H9 (cell line): ENCODE measurements around the gene ARHGEF39. TPM values are rescaled to one million over a fixed set of nuclear protein-coding genes. Genes with fewer than 3 reads are reported as not detected.

Source experiments
- DNase-seq: peaks from one replicate; pipeline ENCODE4 v3.0.0-alpha.2; 2017
- H2AFZ ChIP-seq: one replicate; pipeline ENCODE4 v1.6.1; 2013; ENCODE audit warnings: mild to moderate bottlenecking, low read length, control low read depth, moderate library complexity
- H2AK5ac ChIP-seq: 2 replicates; pipeline ENCODE4 v1.6.1; 2013; ENCODE audit warnings: low read length, control low read depth, mixed read lengths; ENCODE audit not compliant: insufficient read length
- H2BK120ac ChIP-seq: one replicate; pipeline ENCODE4 v1.6.1; 2013; ENCODE audit warnings: low read depth, mild to moderate bottlenecking, low read length, control low read depth, inconsistent platforms; ENCODE audit not compliant: poor library complexity, severe bottlenecking
- H2BK12ac ChIP-seq: 2 replicates; pipeline ENCODE4 v1.6.1; 2013; ENCODE audit warnings: low read length, control low read depth, mixed read lengths, low read depth; ENCODE audit not compliant: insufficient read length
- H2BK15ac ChIP-seq: 2 replicates; pipeline ENCODE4 v1.6.1; 2013; ENCODE audit warnings: low read depth, low read length, control low read depth
- H2BK20ac ChIP-seq: one replicate; pipeline ENCODE4 v1.6.1; 2013; ENCODE audit warnings: low read depth, mild to moderate bottlenecking, low read length, control low read depth, inconsistent platforms; ENCODE audit not compliant: poor library complexity, severe bottlenecking
- H2BK5ac ChIP-seq: 2 replicates; pipeline ENCODE4 v1.6.1; 2013; ENCODE audit warnings: low read length, control low read depth, mixed read lengths; ENCODE audit not compliant: insufficient read length
- H3K14ac ChIP-seq: 2 replicates; pipeline ENCODE4 v1.6.1; 2013; ENCODE audit warnings: low read length, control low read depth; ENCODE audit not compliant: insufficient read depth
- H3K18ac ChIP-seq: 2 replicates; pipeline ENCODE4 v1.6.1; 2013; ENCODE audit warnings: low read depth, mild to moderate bottlenecking, mixed read lengths, low read length, control low read depth; ENCODE audit not compliant: insufficient read length
- H3K23ac ChIP-seq: 2 replicates; pipeline ENCODE4 v1.6.1; 2013; ENCODE audit warnings: low read length, control low read depth, mixed read lengths, low read depth; ENCODE audit not compliant: insufficient read length
- H3K23me2 ChIP-seq: 2 replicates; pipeline ENCODE4 v1.6.1; 2013; ENCODE audit warnings: low read depth, mild to moderate bottlenecking, mixed read lengths, low read length, control low read depth; ENCODE audit not compliant: insufficient read length, poor library complexity, severe bottlenecking
- H3K27ac ChIP-seq: 2 replicates; pipeline ENCODE4 v1.5.1; 2013; ENCODE audit warnings: low read length, control low read depth, mixed read lengths, low read depth; ENCODE audit not compliant: insufficient read length
- H3K27me3 ChIP-seq: 2 replicates; pipeline ENCODE4 v1.6.1; 2013; ENCODE audit warnings: low read length, control low read depth, inconsistent platforms; ENCODE audit not compliant: insufficient read depth
- H3K4ac ChIP-seq: 2 replicates; pipeline ENCODE4 v1.6.1; 2013; ENCODE audit warnings: low read depth, mild to moderate bottlenecking, control low read depth, inconsistent platforms, low read length, moderate library complexity
- H3K4me1 ChIP-seq: 2 replicates; pipeline ENCODE4 v1.6.1; 2013; ENCODE audit warnings: low read length, control low read depth, inconsistent platforms; ENCODE audit not compliant: insufficient read depth
- H3K4me2 ChIP-seq: 2 replicates; pipeline ENCODE4 v1.6.1; 2013; ENCODE audit warnings: low read length, control low read depth, mixed read lengths; ENCODE audit not compliant: insufficient read length, insufficient read depth
- H3K56ac ChIP-seq: 2 replicates; pipeline ENCODE4 v1.6.1; 2013; ENCODE audit warnings: low read depth, mild to moderate bottlenecking, mixed read lengths, low read length, control low read depth; ENCODE audit not compliant: insufficient read length
- H3K79me1 ChIP-seq: 2 replicates; pipeline ENCODE4 v1.6.1; 2013; ENCODE audit warnings: low read depth, mild to moderate bottlenecking, moderate library complexity, low read length, control low read depth, inconsistent platforms; ENCODE audit not compliant: insufficient read depth, poor library complexity, severe bottlenecking
- H3K79me2 ChIP-seq: 2 replicates; pipeline ENCODE4 v1.6.1; 2013; ENCODE audit warnings: low read length, control low read depth, inconsistent platforms; ENCODE audit not compliant: insufficient read depth
- H3K9ac ChIP-seq: 2 replicates; pipeline ENCODE4 v1.6.1; 2013; ENCODE audit warnings: low read length, control low read depth, mixed read lengths; ENCODE audit not compliant: insufficient read length; ENCODE audit errors: extremely low read depth
- H3K9me3 ChIP-seq: one replicate; pipeline ENCODE4 v1.6.1; 2013; ENCODE audit warnings: low read depth, low read length, inconsistent platforms; ENCODE audit not compliant: control insufficient read depth
- H3T11ph ChIP-seq: one replicate; pipeline ENCODE4 v1.6.1; 2013; ENCODE audit warnings: mild to moderate bottlenecking, low read length, control low read depth, inconsistent platforms
- H4K20me1 ChIP-seq: one replicate; pipeline ENCODE4 v1.6.1; 2013; ENCODE audit not compliant: control insufficient read depth, insufficient read length, insufficient read depth
- H4K5ac ChIP-seq: 2 replicates; pipeline ENCODE4 v1.6.1; 2013; ENCODE audit warnings: low read depth, mild to moderate bottlenecking, mixed read lengths, low read length, control low read depth; ENCODE audit not compliant: insufficient read length
- H4K8ac ChIP-seq: replicated peaks from 2 replicates; pipeline ENCODE4 v1.6.1; 2013; ENCODE audit warnings: low read length, control low read depth, mixed read lengths, low read depth; ENCODE audit not compliant: insufficient read length
- H4K91ac ChIP-seq: 2 replicates; pipeline ENCODE4 v1.6.1; 2013; ENCODE audit warnings: low read depth, mild to moderate bottlenecking, moderate library complexity, mixed read lengths, low read length, control low read depth; ENCODE audit not compliant: insufficient read length
- H3K27ac Mint-ChIP-seq, 3 experiments: 2 replicates in 2 of 3; 3 replicates in 1 of 3; pipeline ENCODE4 v1.8.0; 2020 to 2021; ENCODE audit warnings: mixed read lengths in 3 of 3, mild to moderate bottlenecking in 1 of 3, moderate library complexity in 1 of 3
- H3K27me3 Mint-ChIP-seq: 2 replicates; pipeline ENCODE4 v1.8.0; 2021; ENCODE audit warnings: low read depth, mild to moderate bottlenecking, moderate library complexity, mixed read lengths
- H3K36me3 Mint-ChIP-seq, 3 experiments: 2 replicates in 2 of 3; 3 replicates in 1 of 3; pipeline ENCODE4 v1.8.0; 2020 to 2021; ENCODE audit warnings: low read depth in 3 of 3, mixed read lengths in 3 of 3; ENCODE audit not compliant: insufficient read depth in 1 of 3
- H3K4me1 Mint-ChIP-seq, 2 experiments: 2 replicates each; pipeline ENCODE4 v1.8.0; 2020; ENCODE audit warnings: mixed read lengths in 2 of 2
- H3K4me3 Mint-ChIP-seq, 2 experiments: 2 replicates in 1 of 2; 3 replicates in 1 of 2; pipeline ENCODE4 v1.8.0; 2020 to 2021; ENCODE audit warnings: mild to moderate bottlenecking in 2 of 2, mixed read lengths in 2 of 2, moderate library complexity in 1 of 2
- H3K9me3 Mint-ChIP-seq, 2 experiments: 2 replicates in 1 of 2; 3 replicates in 1 of 2; pipeline ENCODE4 v1.8.0; 2020; ENCODE audit warnings: mild to moderate bottlenecking in 2 of 2, mixed read lengths in 2 of 2, moderate library complexity in 1 of 2
- CTCF ChIP-seq: fragments of 200-600 bp; sonication (generic); conservative IDR thresholded peaks from 3 replicates; pipeline ENCODE4 v1.8.0; 2021; ENCODE audit warnings: antibody characterized with exemption, mild to moderate bottlenecking
- WGBS: extraction: QIAGEN DNeasy Blood & Tissue Kit; methylation state at CpG from one replicate; pipeline ENCODE4 v1.1.7; 2013; ENCODE audit warnings: missing lambda C conversion rate, low lambda C conversion rate, mixed read lengths; ENCODE audit not compliant: insufficient read length; ENCODE audit errors: extremely low coverage; 5-methylcytosine and 5-hydroxymethylcytosine counted together
- total RNA-seq: library from RNA; stranded (reverse); gene quantifications from 2 replicates; pipeline ENCODE4 v1.2.1, GENCODE V29; 2021

The ARHGEF39 gene
- total RNA-seq, 1 experiment from 2014 or later, result 24.4 TPM

DNA sequence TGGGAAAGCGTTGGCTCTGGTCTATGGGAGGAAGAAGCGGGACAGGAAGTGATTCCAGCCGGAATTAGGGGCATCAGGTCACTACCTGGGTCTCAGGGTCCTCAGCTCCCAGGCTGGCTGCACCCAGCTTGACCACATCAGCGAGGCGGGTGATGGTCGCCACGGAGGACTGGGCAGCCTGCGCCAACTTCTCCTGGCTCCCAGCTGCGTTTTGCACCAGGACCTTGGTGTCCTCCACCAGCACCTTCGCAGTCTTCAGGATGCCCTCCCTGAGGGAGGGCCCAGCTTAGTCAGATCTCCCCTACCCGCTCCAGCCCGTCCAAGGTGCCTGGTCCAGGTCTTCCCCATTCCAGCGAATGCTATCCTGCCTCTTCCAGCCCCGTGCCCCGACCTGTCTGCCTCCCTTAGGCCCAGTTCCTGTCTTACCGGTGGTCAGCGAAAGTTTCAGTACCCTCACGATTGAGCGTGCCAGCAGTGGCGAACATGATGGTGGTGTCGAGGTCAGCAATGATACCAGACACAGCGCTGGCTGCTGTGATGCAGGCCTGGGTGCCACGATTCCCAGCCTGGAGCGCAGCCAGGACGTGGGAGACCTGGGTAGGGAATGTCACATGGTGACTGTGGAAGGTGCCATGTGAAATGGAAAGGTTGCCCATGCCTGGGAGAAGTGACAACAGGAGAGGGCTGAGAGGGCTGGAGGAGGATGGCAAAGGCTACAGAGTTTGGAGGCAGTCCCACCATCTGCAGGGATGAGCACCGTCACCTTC, 39.1 kb upstream of the ARHGEF39 start:
- no CpG with 5 or more reads among the region's 26 CpGs for WGBS
- H3K4me1 Mint-ChIP-seq, result no peaks in the 10 kb centered on the region
- no peak overlapping the region for H2BK5ac ChIP-seq
- no peak overlapping the region for H2BK12ac ChIP-seq
- no peaks in the 10 kb centered on the region for H3K27me3 Mint-ChIP-seq
- no peaks in the 10 kb centered on the region for H3K4me1 ChIP-seq
- H2BK15ac ChIP-seq, result no peak overlapping the region
- H4K20me1 ChIP-seq, result no peaks in the 10 kb centered on the region
- H3K56ac ChIP-seq, result no peak overlapping the region
- no peak overlapping the region for H3K4me2 ChIP-seq
- H3K4me3 Mint-ChIP-seq, result no peak overlapping the region
- no peak overlapping the region for H3T11ph ChIP-seq
- no peak overlapping the region for H3K27ac ChIP-seq
- no peak overlapping the region for H3K9ac ChIP-seq
- no peaks in the 10 kb centered on the region for H3K9me3 ChIP-seq
- H4K5ac ChIP-seq, result no peak overlapping the region
- H3K27ac Mint-ChIP-seq, result no peak overlapping the region
- H3K79me2 ChIP-seq, result no peaks in the 10 kb centered on the region
- H2AFZ ChIP-seq, result no peak overlapping the region
- no peak overlapping the region for H3K23ac ChIP-seq
- H3K23me2 ChIP-seq, result no peaks in the 10 kb centered on the region
- H3K27me3 ChIP-seq, result no peaks in the 10 kb centered on the region
- H3K18ac ChIP-seq, result no peak overlapping the region
- peaks cover 0 to 49% (median 40%) of the 10 kb centered on the region in 3 experiments for H3K36me3 Mint-ChIP-seq
- H2AK5ac ChIP-seq, result no peak overlapping the region
- no peak overlapping the region for H4K91ac ChIP-seq
- H2BK20ac ChIP-seq, result no peak overlapping the region
- no peak overlapping the region for H3K4ac ChIP-seq
- no peak for TF ChIP-seq CTCF
- no peak overlapping the region for H3K14ac ChIP-seq
- H2BK120ac ChIP-seq, result no peak overlapping the region
- no peaks in the 10 kb centered on the region for H3K9me3 Mint-ChIP-seq
- no peak overlapping the region for H4K8ac ChIP-seq
- DNase-seq, result no peak
- no peaks in the 10 kb centered on the region for H3K79me1 ChIP-seq
